Lower leg skin (tissue), 4 donors: ENCODE data around the gene HAUS3. TPM values are rescaled to one million over a fixed set of nuclear protein-coding genes. Genes with fewer than 3 reads are reported as not detected.

ENCODE experiments used
- DNase-seq, 2 donors: peaks; one replicate each; pipeline ENCODE4 v3.0.0-alpha.2; 2019; ENCODE audit warnings: low spot score in 2 of 2
- H3K4me3 ChIP-seq: fragments of 200-600 bp; sonication (generic); 2 replicates; pipeline ENCODE4 v1.5.1; 2017; ENCODE audit warnings: mild to moderate bottlenecking, low read depth; ENCODE audit not compliant: poor library complexity, severe bottlenecking
- POLR2A ChIP-seq, 2 donors: fragments of 450-650 bp; IDR thresholded peaks; one replicate each; pipeline ENCODE4 v1.6.1; 2016 to 2017; ENCODE audit warnings: antibody characterized with exemption in 2 of 2, mild to moderate bottlenecking in 1 of 2, moderate library complexity in 1 of 2
- WGBS, 2 donors: methylation state at CpG; one replicate each; pipeline ENCODE4 v1.1.5; 2018; 5-methylcytosine and 5-hydroxymethylcytosine counted together
- intact Hi-C: fragments of 100-400 bp; cut with DNase I; formaldehyde crosslinking; loops from one replicate; pipeline ENCODE4 v1.15.0; 2023; ENCODE audit warnings: low total_unique reads
- total RNA-seq, 4 donors: library from RNA; depleted of rRNA; stranded (reverse); fragments of >200 nt; gene quantifications; one replicate each; pipeline ENCODE4 v1.1.0, GENCODE V29; 2016
- TF ChIP-seq, protein P1 (sequence below), 3 donors: fragments of 450-650 bp; IDR thresholded peaks; one replicate each; pipeline ENCODE4 v1.5.1; 2016; ENCODE audit warnings: antibody characterized with exemption in 3 of 3, mild to moderate bottlenecking in 3 of 3, moderate library complexity in 2 of 3

Gene HAUS3
- total RNA-seq, 4 donors from 2014 or later: 6.8 to 15.3 (median 12.4) TPM

DNA sequence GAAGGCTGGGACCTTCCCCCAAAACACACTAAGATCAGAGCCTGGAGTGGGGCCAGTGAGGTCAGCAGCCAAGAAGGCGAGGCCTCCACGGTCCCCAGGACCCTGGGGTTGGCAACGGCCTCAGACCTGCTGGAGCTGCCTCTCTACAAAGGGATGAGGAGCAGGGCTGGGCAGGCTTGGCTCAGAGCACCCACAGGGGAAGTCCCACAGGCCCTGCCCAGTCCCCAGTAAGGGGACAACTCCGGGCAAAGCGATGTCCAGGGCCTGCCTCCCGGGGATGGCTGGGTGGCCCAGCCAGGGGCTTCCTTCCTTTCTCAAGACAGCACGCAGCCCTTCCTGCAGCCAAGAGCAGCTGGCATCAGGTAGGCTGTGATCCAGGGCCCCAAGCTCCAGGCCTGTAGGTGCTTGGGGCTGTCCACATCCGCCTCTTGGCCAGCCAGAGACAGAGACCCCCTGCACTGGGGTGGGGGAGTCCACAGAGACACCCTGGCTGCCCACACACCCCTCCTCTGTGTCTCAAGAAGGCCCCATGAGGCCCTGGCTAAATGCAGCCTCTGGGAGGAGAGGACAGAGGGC lies 14.3 kb upstream of the HAUS3 start:
- intact Hi-C loops: no loop called here
- no peak overlapping the region for H3K4me3 ChIP-seq
- peak; percentile 21 to 89 for DNase-seq

DNA sequence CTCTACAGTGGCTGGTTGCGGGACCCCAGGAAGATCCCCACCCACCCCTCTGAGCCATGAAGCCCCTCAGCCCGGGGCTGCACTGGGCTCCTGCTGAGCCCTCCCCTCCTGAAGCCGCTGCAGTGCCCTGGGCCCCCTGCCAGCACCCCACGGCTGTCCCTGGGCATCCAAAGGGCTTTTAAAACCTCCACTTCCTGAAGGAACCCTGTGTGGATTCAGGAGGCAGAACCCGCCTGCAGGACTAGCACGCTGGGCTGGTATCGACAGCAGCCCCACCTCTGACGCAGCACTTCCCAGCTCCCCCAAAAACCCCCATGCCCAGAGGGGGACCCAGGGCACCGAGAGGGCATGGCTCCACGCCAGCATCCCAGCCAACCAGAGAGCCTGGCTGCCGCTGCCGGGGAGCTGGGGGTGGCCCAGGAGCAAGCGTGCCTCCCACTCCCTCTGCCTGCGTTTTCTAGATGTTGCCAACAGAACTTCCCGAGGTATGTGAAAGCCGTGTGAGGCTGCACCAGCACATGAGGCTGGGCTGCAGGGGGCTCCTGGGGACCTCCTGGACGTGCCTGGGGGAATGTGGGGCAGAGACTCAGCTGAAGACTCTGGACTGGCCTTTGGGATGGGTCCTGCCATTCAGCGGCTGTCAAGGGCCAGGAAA lies 13.7 kb upstream of the HAUS3 start:
- WGBS, 2 donors: 32 to 35% methylated on average over 10 to 16 of the region's 18 CpGs
- TF ChIP-seq POLR2A (IDR thresholded peaks at IDR 0.05): no peak
- TF ChIP-seq, protein P1, sequence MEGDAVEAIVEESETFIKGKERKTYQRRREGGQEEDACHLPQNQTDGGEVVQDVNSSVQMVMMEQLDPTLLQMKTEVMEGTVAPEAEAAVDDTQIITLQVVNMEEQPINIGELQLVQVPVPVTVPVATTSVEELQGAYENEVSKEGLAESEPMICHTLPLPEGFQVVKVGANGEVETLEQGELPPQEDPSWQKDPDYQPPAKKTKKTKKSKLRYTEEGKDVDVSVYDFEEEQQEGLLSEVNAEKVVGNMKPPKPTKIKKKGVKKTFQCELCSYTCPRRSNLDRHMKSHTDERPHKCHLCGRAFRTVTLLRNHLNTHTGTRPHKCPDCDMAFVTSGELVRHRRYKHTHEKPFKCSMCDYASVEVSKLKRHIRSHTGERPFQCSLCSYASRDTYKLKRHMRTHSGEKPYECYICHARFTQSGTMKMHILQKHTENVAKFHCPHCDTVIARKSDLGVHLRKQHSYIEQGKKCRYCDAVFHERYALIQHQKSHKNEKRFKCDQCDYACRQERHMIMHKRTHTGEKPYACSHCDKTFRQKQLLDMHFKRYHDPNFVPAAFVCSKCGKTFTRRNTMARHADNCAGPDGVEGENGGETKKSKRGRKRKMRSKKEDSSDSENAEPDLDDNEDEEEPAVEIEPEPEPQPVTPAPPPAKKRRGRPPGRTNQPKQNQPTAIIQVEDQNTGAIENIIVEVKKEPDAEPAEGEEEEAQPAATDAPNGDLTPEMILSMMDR (IDR thresholded peaks at IDR 0.05): no peak
- intact Hi-C loops: no loop called here
- H3K4me3 ChIP-seq: no peak overlapping the region
- peak; percentile 15 to 87 for DNase-seq

More for the DNA sequence above, 14.3 kb upstream of the HAUS3 start:
- TF ChIP-seq, protein P1 (IDR thresholded peaks at IDR 0.05): no peak
- no peak for TF ChIP-seq POLR2A (IDR thresholded peaks at IDR 0.05)
- 20 to 42% methylated on average over 2 to 8 of the region's 8 CpGs for WGBS, 2 donors

DNA sequence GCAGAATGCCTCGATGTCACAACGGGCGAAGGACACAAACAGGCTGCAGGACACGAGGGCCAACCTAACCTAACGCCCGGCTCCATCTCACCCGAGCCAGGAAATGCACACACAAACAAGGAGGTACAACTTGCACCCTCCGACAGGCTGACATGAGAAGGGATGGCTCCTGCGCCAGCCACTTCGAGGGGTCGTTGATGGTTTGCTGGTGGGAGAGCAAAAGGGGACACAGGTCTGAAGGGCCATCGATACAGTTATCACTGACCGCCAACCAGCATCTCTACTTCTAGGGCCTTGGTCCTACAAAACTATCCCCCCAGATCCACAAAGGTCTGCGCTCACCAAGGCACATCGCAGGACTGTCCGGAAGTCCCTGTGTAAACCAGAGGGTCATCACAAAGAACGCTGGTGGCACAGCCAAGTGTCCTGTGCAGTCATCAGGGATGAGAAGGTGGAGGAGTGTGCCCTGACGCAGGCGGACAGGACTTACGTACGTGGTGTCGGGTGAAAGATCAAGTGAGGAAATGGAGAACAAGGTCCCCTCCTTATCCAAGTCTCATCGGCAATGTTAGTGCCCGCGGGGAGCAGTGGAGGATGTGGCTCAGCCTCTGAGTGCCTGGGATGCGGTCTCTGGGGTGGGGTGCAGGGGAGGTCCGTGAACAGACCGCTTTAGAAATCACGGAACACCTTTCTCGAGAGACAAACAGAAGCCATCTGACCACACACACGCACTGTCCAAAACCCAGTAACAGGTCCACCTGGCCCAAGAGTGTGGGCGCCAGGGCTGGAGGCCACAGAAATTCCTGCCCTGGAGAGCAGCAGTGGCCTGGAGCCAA lies 13.0 kb upstream of the HAUS3 start:
- H3K4me3 ChIP-seq: no peak overlapping the region
- TF ChIP-seq POLR2A (IDR thresholded peaks at IDR 0.05): no peak
- TF ChIP-seq, protein P1 (IDR thresholded peaks at IDR 0.05): no peak
- DNase-seq: peak; percentile 13 to 82
- intact Hi-C loops: no loop called here
- 87 to 88% methylated on average over 32 of the region's 32 CpGs for WGBS, 2 donors

DNA sequence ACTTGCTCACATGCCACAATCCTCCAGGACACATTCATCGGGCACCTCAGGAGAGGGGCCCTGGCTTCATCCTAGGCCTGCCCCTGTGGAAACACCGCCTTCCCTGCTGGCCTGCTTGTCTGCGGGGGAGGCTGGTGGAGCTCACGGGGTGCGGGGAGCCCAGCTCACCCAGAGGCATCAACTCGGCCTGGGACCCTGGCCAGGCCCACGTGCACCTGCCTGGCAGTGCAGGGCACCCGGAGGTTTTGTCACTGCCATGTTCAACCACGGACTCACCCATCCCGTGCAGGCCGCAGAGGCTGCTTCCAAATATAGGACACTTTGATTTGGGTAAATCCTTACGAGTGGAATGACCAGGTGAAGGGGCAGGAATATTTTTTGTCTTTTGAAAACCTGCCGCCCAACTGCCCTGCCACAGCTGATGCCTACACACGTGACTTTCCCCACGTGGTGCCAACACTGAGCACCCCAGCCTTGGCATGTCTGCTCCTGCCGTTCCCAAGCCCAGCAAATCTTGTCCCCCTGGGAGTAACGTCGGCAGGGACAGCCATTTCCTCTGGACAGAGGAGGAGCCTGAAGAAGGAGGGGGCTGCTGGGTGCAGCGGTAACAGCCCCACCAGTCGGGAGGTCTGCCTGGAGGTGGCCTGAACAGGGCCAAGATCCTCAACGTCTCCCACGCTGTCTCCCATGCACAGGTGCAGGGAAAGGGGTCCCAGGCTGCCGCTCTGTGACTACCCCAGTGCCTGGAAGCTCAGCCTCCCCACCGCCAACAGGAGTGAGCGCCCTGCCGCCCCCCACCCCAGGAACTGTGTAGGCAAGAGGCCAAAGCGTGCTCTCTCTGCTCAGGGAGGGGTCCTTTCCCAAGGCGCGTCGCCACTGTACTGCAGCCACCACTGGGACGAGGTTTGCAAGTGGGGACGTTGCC lies 11.5 kb upstream of the HAUS3 start:
- no peak overlapping the region for H3K4me3 ChIP-seq
- intact Hi-C loops: no loop called here
- peak; percentile 12 to 69 for DNase-seq
- TF ChIP-seq, protein P1 (IDR thresholded peaks at IDR 0.05): no peak
- TF ChIP-seq POLR2A (IDR thresholded peaks at IDR 0.05): no peak
- 78 to 79% methylated on average over 30 to 31 of the region's 32 CpGs for WGBS, 2 donors

DNA sequence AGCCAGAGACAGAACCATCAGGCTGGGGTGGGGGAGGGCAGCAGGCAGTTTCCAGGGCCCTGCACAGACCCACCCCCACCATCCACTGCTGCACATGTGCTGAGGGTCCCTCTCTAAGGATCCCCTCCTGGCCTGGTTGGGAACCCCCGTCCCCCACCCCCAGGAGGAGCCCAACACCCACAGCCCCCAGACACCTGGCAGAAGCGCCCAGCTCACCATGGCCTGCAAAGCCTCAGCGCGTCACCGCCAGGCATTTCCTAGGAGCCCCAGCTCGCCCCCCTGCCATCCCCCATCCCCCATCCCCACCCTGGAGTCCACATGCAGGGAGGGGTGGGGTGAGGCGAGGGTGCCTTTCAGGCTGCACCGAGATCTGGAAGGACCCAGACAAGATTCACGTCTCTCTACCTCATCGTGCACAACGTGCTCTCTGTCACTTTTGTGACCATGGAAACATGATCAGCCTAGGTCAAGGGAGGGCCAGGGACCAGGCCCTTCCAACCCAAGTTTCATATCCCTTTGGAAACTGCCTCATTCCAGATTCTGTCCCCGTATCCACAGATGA lies 10.7 kb upstream of the HAUS3 start:
- H3K4me3 ChIP-seq: no peak overlapping the region
- peak in 1 of 2 donors; percentile 62 for DNase-seq
- TF ChIP-seq, protein P1 (IDR thresholded peaks at IDR 0.05): no peak
- no peak for TF ChIP-seq POLR2A (IDR thresholded peaks at IDR 0.05)
- 86 to 88% methylated on average over 10 to 12 of the region's 12 CpGs for WGBS, 2 donors
- intact Hi-C loops: no loop called here
